GDM1 (cell line): ENCODE results near the gene BSG.
"Not testable (repeated sequence)": the region's sequence is repeated elsewhere in the genome, so short reads cannot be mapped to it uniquely, and the experiment has no call there.

Source experiments
- DNase-seq: peaks from one replicate; lab custom pipeline; 2025; lab: John Stamatoyannopoulos, UW

The BSG gene

DNA sequence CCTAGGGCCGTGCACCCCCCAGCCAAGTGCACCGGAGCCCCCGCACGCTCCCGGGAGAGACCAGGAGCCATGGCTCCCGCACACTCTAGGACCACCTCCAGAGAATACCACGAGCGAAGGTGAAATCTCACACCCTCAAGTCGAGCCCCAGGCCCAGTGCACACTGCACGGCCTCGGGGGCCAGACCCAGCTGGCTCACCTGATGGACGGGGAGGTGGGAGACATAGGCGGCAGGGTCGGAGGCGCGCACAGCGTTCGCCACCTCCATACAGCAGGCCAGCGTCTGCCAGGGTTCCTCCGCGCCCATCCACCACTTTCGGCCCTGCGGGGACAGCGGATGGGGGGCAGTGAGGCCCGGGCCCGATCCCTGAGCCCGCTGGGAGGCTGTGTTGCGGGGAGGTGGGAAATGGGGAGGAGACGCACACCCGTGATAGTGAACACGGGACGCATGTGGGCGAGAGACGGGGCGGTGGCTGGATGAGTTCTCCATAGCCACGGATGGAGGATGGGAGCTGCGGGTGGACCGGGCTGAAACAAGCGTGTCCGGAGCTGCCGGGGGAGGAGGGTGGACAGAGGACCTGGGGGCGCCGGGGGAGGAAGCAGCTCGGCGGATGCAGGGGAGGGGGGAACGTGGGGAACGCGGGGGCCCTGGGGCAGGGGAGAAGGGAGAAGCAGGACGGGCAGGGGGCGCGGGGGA lies 47.9 kb downstream of the BSG start:
- DNase-seq: no peak

GRCh38 chr19:621191-621590 lies 48.8 kb downstream of the BSG start:
- DNase-seq: not testable (repeated sequence)

DNA sequence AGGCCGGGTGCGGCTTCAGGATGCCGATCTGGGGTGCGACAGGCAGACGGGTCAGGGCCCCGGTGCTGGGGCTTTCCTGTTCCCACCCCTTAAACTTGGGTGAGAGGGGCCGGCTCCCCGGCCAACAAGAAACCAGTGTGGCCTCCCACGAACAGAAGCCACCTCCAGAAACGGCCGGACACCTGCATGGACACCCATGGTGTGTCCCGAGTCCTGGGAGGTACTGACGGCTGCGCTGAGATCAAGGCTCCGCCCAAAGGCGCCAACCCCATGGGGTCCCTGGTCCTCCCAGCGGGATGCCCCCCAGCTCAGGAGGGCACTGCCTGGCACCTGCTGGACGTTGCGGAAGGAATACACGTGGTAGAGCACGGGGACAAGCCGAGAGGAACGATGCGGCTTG lies 49.4 kb downstream of the BSG start:
- DNase-seq: no peak

DNA sequence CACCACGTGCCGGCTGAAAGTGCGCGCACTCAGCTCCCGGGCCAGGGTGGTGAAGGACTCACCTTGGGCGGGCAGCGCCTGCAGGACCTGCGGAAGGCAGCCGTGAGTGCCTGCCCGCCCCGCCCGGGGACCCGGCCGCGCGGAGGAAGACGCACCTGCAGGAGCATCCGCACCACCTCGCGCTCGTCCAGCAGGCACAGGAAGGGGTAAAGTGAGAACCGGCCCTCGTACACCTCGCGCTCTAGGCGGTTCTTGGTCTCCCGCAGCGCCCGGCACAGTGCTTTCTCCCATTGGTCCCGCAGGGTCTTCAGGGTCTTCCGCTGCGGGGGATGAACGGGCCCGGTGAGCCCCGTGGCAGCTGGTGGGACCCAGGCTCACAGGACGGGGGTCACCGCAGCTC lies 50.3 kb downstream of the BSG start:
- DNase-seq: no peak

DNA sequence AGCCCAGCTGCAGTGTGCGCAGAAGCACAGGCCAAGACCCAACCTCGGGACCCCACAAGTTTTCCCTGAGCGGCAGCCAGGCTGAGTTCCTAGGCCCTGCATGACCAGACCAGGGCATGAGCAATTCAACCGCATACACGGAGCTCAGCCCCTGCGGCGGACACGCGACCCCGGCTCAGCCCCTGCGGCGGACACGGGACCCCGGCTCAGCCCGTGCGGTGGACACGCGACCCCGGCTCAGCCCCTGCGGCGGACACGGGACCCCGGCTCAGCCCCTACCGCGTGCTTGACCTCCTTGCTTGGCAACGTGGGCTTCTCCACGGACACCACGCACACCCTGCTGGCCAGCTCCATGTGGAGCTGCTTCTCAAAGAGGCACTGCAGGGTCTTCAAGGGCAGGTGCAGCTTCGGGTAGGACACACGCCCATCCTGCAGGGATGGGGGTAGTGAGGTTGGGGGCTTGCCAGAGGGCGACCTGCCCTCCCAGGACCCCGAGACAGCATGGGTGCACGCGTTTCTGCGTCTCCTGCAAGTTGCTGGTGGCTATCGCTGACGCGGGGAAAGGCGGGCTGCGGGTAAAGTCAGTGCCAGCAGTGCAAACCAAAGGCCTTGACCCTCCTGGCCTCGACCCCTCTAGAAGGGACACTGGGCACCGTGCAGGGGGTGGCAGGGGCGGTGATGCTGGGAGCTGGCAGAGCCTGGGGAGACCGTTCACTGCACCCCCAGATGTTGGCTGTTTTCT lies 51.0 kb downstream of the BSG start:
- DNase-seq: no peak

DNA sequence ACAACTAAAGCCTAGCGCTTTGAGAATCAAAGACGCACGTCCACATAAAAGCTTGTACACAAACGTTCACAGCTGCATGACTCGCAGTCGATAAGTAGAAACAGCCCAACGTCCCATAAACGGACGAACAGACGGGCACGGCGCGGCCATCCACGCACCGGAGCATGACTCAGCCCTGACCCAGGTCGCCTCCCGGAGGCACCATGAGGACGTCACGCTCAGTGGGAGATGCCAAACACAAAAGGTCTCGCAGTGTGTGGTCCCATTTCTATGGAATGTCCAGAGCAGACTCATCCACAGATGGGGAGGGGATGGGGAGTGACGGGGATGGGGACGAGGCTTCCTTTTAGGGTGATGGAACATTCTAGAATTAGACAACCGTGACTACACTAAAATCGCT lies 51.6 kb downstream of the BSG start:
- DNase-seq: no peak

DNA sequence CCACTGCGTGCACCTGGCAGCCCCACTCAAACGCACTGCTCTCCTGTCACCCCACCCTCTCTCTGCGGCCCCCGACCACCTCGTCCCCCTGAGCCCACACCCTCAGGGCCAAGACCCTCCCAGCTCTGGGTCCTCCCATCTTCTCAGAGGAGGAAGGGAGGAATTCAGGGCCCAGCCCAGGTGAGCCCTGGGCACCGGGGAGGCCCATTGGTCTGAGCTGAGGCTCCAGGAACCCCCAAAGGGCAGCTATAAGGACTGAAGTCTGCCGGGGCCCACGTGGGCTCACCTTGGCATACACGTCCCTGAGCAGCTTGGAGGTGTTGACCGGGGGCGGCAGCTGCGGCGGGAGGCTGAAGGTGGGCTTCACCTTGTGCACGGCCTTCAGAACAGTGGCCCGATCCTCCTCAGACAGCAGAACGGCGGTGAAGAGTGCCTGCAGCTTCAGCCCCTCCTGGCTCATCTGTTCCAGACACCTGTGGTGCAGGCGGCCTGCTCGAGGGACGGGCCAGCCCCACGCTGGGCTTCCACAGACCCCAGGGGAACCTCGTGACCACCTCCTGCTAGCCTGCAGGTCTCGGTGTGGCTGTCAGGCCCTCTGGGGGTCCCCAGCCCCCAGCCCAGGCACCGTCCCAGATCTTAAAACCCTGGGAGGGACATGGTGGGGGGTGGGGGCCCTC lies 52.2 kb downstream of the BSG start:
- DNase-seq: no peak

DNA sequence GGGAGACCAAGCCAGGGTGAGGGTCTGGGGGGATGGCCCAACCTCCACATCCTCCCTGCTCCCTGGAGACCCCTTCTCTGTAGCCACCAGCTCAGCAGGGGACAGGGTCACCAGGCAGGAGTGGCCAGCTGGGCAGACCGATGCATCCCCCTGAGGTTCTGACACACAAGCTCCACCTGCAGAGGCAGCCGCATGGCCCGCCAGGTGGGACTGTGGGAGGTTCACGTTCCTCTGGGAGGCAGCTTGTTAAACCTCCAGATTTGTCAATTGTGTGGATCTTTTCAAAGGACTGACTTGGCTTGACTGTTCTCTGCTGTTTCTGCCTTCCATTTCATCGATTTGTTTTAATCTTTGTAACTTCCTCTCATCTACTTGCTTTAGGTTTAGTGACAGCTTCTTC lies 52.9 kb downstream of the BSG start:
- DNase-seq: no peak

- DNase-seq: not testable (repeated sequence)
These were observed 54.2 kb downstream of the BSG start for GRCh38 chr19:626566-626965.

GRCh38 chr19:628168-628567 lies 55.8 kb downstream of the BSG start:
- DNase-seq: no peak

DNA sequence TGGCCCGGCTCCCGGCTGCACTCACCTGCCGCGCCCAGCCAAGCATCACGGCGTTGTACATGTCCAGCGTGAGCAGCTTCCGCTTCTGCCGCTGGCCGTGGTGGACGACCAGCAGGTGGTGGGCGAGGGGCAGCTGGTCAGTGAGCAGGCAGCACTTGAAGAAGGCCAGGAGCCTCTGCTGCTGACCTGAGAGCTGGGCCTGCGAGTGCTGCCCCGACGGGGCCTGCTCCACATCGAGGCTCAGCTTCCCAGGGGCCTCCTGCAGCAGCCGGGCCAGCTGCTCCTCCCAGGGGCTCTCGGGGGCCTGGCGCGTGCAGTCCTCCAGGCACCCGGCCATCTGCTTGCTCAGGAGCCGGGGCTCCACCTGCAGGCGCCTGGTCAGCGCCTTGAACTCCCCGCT lies 57.1 kb downstream of the BSG start:
- not testable (repeated sequence) for DNase-seq

- DNase-seq: no peak
These were observed 57.7 kb downstream of the BSG start for GRCh38 chr19:629961-630714.

DNA sequence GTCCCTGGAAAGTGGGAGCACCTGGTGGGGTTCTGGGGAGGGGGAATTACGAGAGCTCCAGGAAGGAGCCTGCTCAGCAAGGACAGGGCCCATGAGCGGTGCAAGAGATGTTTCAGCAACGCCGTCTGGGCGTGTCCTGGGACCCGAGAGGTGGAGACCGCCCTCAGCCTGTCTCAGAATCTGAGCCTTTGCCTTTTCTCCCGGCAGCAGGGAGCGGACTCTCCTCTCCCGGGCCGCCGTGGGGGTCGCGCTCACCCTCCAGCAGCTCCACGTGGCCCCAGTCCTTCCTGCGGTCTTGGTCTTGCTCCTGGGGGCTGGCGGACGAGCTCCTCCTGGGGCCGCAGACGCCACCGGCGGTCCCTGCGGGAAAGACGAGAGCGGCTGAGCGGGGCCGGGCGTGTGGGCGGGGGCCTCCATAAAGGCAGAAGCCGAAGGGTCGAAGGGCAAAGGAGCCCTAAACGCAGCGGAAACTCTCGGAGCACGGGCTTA lies 60.2 kb downstream of the BSG start:
- no peak for DNase-seq
